ENCODE measurements around the gene UPK3A. TPM values are rescaled to one million over a fixed set of nuclear protein-coding genes. Genes with fewer than 3 reads are reported as not detected.

Gene UPK3A
- polyA plus RNA-seq, 1 donor from 2014 or later = not detected

GRCh38 chr22:45309422-45310227 is 24.9 kb downstream of the UPK3A start, which contains the start of gene FAM118A:
Gene FAM118A, plus strand, starts transcription at chr22:45309934. Its CDS starts 12,446 bp downstream, at chr22:45322380.
- H3K4me2 ChIP-seq (ENCODE audit: low read length) = peak within 1 kb of the TSS; percentile 74
- peak within 1 kb of the TSS; percentile 69 for H3K9ac ChIP-seq (ENCODE audit: low read length)
- H3K4me3 ChIP-seq (ENCODE audit: low read length) = peak within 1 kb of the TSS; percentile 92
- TF ChIP-seq POLR2AphosphoS5 (IDR thresholded peaks at IDR 0.05) (peak; percentile 78), TAF1 (IDR thresholded peaks at IDR 0.05; ENCODE audit: low read depth) (no peak), CTCF (IDR thresholded peaks at IDR 0.05; ENCODE audit: poor library complexity, severe bottlenecking) (peak; percentile 15), MXI1 (conservative IDR thresholded peaks at IDR 0.05; ENCODE audit: poor library complexity, severe bottlenecking) (peak; percentile 77)
- H3K27ac ChIP-seq (ENCODE audit: low read length) = peak within 1 kb of the TSS; percentile 59
- no peaks in the 10 kb centered on the region for H3K9me3 ChIP-seq (ENCODE audit: low read length)
- H4K20me1 ChIP-seq (ENCODE audit: insufficient read depth) = no peaks in the 10 kb centered on the region
- H3F3A ChIP-seq (ENCODE audit: insufficient read depth, low read length, poor library complexity, severe bottlenecking) = no peaks in the 10 kb centered on the region
- H3K9me2 ChIP-seq (ENCODE audit: insufficient read depth, low read length) = no peaks in the 10 kb centered on the region
- H2AFZ ChIP-seq (ENCODE audit: low read depth, low read length) = peak within 1 kb of the TSS; percentile 97
- H3K79me2 ChIP-seq (replicated peaks; ENCODE audit: insufficient read depth, low read length) = peaks cover 3% of the 10 kb centered on the region
- H3K36me3 ChIP-seq (ENCODE audit: insufficient read depth, low read length) = no peaks in the 10 kb centered on the region
- H3K27me3 ChIP-seq (ENCODE audit: insufficient read depth, low read depth, low read length) = no peaks in the 10 kb centered on the region

- Histone ChIP-seq H3K36me3 (ENCODE audit: insufficient read depth, low read length) (no peaks in the 10 kb centered on the region), H3F3A (ENCODE audit: insufficient read depth, low read length, poor library complexity, severe bottlenecking) (no peaks in the 10 kb centered on the region), H3K9me2 (ENCODE audit: insufficient read depth, low read length) (no peaks in the 10 kb centered on the region), H3K79me2 (replicated peaks; ENCODE audit: insufficient read depth, low read length) (peaks cover 3% of the 10 kb centered on the region), H3K27me3 (ENCODE audit: insufficient read depth, low read depth, low read length) (no peaks in the 10 kb centered on the region), H3K4me3 (ENCODE audit: low read length) (peak overlapping the region; percentile 92), H3K4me2 (ENCODE audit: low read length) (peak overlapping the region; percentile 42), H3K9me3 (ENCODE audit: low read length) (no peaks in the 10 kb centered on the region), H2AFZ (ENCODE audit: low read depth, low read length) (peak overlapping the region; percentile 7), H3K27ac (ENCODE audit: low read length) (no peak overlapping the region), H4K20me1 (ENCODE audit: insufficient read depth) (no peaks in the 10 kb centered on the region), H3K9ac (ENCODE audit: low read length) (peak overlapping the region; percentile 69)
- TF ChIP-seq TAF1 (IDR thresholded peaks at IDR 0.05; ENCODE audit: low read depth) (no peak), EZH2 (IDR thresholded peaks at IDR 0.05; ENCODE audit: borderline replicate concordance, insufficient read depth, low read length, poor library complexity, severe bottlenecking) (no peak), SMC3 (conservative IDR thresholded peaks at IDR 0.05; ENCODE audit: poor library complexity) (no peak), MXI1 (conservative IDR thresholded peaks at IDR 0.05; ENCODE audit: poor library complexity, severe bottlenecking) (no peak), REST (IDR thresholded peaks at IDR 0.05; ENCODE audit: borderline replicate concordance) (no peak), POLR2AphosphoS5 (IDR thresholded peaks at IDR 0.05) (no peak), EP300 (conservative IDR thresholded peaks at IDR 0.05; ENCODE audit: poor library complexity, severe bottlenecking) (no peak), RAD21 (conservative IDR thresholded peaks at IDR 0.05) (no peak), CTCF (IDR thresholded peaks at IDR 0.05; ENCODE audit: poor library complexity, severe bottlenecking) (no peak)
Measured at GRCh38 chr22:45310331-45310976, 25.7 kb downstream of the UPK3A start.

Measured in neural cell (in vitro differentiated cells).